GM18951 (cell line): Measurements from ENCODE around the gene PDE2A.

ENCODE experiments used
- POLR2A ChIP-seq: IDR thresholded peaks from 4 replicates; pipeline ENCODE4 v1.6.1; 2011; ENCODE audit warnings: mild to moderate bottlenecking; ENCODE audit not compliant: insufficient read length, insufficient read depth; ENCODE audit errors: extremely low read depth
- in situ Hi-C: fragments of 300-500 bp; cut with MboI; formaldehyde crosslinking; loops from one replicate; pipeline ENCODE4 v1.12.0; 2022; ENCODE audit warnings: low sequenced_read_pairs, mixed read lengths, inconsistent platforms; ENCODE audit not compliant: unreplicated experiment

The PDE2A gene

DNA sequence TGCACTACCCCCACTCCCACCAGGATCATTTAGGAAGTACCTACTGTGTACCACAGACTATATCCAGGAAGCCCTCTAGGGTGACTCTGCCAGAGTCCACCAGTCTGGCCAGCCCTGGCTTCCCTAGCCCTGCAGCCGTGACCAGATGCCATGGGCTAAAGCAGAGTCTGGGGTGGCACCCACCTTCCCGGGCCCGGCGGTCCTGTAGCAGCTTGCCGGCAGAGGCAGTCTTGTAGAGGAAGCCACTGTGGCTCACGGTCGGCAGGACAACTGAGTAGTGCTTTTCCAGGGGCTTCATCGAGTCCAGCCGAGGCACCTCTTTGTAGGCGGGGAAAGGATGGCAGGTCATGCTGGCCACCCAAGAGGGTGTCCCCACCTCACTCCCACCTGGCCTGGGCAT lies 27.2 kb upstream of the PDE2A start:
- TF ChIP-seq POLR2A, result no peak

DNA sequence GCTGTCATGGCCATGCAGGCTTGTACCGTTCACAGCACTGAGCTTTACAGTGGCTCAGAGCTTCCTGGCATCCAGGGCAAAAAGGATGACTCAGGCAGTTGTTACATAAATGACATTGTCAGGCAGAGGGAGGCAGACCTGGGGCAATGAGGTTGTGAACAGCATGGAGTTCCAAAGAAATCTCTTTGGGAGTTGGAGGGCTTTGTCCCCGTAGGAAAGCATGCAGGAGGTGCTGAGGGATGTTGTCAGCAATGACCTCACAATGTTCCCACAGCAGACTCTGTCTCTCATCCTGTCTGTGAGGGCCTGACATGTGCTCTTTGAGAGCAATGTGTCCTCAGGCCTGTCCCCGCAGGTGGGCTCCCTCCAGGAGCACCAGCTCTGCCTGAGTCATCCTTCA lies 25.9 kb upstream of the PDE2A start:
- TF ChIP-seq POLR2A, result no peak
- in situ Hi-C loops, result no loop called here

More for the DNA sequence above, 27.2 kb upstream of the PDE2A start:
- in situ Hi-C loops, result no loop called here

- in situ Hi-C loops, result no loop called here
- TF ChIP-seq POLR2A, result no peak
Measured at GRCh38 chr11:72697814-72698213, 23.6 kb upstream of the PDE2A start.

- in situ Hi-C loops, result no loop called here
- TF ChIP-seq POLR2A, result no peak
Measured at GRCh38 chr11:72696866-72697700, 22.9 kb upstream of the PDE2A start.

GRCh38 chr11:72695354-72695753 lies 21.1 kb upstream of the PDE2A start:
- in situ Hi-C loops, result no loop called here
- TF ChIP-seq POLR2A, result no peak

DNA sequence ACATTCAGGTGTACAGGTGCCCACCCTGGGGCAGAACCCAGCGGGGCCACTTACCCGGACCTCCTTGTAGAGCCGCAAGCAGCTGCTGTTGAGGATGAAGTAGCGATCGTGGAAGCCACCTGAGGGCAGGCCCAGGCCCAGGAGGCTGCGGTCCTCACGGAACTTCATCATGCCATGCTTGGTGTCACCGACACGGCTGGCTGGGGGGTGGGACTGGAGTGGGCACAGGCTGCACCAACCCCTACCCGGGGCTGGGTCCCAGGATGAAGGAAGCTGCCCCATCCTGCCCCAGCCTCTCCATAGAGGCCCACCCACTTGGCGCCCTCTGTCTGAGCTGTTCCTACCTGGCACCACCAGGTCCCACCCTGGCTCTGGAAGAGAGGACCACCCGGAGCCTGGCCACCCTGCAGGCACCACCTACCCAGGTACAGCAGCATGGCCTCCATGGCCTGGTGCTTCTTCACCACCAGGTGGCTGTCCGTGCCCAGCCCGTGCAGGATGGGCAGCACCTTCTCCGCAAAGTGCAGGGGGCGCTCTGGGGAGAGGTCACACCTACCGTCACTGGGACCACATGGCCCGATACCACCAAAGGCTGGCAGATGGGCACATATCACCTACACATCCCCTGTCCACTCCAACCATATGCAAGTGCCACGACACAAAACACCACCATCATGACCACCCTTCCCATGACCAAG lies 19.2 kb upstream of the PDE2A start:
- in situ Hi-C loops, result no loop called here

GRCh38 chr11:72692498-72693237 lies 18.4 kb upstream of the PDE2A start:
- in situ Hi-C loops, result no loop called here
- no peak for TF ChIP-seq POLR2A

More for the DNA sequence above, 19.2 kb upstream of the PDE2A start:
- TF ChIP-seq POLR2A, result no peak

DNA sequence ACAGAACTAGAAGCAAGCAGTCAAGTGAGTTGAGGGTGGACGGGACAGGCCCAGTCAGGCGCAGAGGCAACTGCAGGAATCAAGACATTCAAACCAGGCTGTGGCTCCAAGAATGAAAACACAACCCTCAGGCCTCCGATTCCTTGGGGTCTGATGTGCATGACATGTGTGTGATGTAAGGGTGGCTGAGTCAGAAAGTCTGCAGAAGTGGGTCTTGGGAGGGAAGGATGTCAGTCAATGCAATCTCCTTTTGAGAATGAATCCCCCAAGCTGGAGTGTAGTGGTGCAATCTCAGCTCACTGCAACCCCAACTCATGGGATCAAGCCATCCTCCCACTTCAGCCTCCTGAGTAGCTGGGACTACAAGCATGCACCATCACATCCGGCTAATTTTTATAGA lies 15.9 kb upstream of the PDE2A start:
- TF ChIP-seq POLR2A, result no peak
- in situ Hi-C loops, result no loop called here

GRCh38 chr11:72688929-72689328 lies 14.7 kb upstream of the PDE2A start:
- in situ Hi-C loops, result no loop called here
- TF ChIP-seq POLR2A, result no peak

GRCh38 chr11:72688486-72688885 lies 14.3 kb upstream of the PDE2A start:
- in situ Hi-C loops, result no loop called here
- TF ChIP-seq POLR2A, result no peak

DNA sequence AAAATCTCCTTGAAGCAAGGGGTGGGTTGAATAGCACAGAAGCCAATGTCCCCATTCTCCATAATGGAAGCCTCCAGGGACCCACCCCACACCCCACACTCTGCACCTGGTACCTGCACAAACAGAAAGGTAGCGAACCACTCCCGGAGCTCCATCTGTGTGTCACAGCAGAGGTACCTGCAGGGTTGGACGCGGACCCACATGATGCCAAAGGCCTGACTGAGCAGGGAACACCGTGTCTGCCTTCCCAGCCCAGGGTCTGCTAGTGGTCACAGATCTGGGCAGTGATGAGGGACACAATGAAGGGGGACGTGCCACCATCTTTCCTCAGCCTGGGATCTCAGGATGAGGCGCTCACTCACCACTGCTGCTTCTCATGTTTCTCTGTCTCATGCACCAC lies 13.1 kb upstream of the PDE2A start:
- in situ Hi-C loops, result no loop called here

DNA sequence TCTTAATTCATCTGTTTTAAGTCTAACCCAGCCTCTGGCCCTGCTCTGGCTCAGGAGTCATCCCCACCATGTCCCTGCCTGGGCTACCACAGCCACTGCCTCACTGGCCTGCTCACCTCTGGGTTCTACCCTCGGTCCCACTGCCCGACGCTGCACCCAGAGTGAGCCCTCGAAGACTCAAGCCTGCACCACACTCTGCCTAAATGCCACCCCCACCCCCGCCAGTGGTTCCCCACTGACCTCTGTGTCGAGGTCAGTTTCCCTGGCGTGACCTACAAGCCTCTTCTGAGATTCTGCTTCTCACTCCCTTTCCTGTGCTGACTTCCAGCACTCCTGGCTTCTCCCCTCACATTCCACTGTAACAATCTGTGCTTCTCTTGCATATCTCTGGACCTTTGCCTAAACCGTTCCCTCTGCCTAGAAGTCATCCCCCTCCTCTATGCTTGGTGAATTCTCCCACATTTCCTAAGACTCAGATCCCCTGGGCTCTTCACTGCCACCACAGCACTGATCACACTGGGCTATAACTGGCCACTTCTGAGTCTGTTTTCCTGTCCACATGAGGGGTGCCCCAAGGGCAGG lies 12.5 kb upstream of the PDE2A start:
- in situ Hi-C loops, result no loop called here
- TF ChIP-seq POLR2A, result no peak

More for the DNA sequence above, 13.1 kb upstream of the PDE2A start:
- no peak for TF ChIP-seq POLR2A
